Right forelimb (tissue), 1 donor: ENCODE results near the gene MAP7D2.

Experiments
- DNase-seq: peaks from one replicate; pipeline ENCODE4 v3.0.0-alpha.2; 2018

MAP7D2 gene

DNA sequence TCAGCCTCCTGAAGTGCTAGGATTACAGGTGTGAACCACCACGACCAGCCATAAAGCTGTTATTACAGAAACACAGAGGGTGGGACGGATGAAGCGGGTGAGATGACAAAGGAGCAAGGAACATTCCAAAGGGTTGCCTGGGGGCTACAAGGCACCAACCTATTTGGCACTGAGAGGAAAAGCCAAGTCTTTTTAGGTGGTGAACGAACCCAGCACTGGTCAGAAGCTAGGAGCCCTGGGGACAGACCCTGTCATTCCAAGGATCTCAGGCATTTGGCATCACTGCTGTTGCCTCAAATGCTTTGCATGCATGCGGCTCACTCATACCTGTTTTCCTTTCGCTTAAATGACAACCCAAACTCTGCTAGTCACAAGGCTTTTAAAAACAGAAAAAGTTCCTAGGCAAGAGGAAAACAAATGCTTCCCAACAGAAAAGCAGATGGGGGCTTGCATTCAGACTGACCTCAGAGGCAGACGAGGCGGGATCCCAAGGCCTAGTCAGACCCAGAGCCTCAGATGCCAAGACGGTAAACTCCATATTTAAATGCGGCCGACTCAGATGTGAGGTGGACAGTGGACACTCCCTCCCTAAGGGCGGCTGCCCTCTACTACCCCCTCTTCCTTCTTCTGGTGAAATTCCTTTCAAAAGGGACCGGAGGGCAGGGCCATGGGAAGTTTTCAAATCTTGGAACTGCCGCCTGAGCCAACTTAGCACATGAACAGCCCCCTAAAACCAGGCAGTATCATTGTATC is 4.5 kb downstream of the MAP7D2 start:
- no peak for DNase-seq

DNA sequence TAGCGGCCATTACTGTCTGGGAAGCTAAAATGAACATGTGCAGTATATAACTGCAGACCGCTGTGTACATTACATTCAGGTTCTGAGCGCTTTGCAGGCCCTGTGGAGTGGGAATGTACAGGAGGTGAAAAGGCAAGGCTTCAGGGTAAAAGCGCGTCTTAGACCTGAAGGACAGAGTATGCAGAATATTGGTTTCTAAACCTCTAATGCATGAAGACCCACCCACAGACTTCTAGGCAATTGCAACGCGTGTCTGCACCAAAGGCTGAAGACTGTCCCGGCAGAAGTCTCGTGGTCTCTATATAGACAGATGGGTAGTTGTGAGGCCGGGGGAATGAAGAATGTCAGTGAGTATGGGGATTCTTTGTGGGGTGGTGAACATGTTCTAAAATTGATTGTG is 5.4 kb downstream of the MAP7D2 start:
- no peak for DNase-seq

DNA sequence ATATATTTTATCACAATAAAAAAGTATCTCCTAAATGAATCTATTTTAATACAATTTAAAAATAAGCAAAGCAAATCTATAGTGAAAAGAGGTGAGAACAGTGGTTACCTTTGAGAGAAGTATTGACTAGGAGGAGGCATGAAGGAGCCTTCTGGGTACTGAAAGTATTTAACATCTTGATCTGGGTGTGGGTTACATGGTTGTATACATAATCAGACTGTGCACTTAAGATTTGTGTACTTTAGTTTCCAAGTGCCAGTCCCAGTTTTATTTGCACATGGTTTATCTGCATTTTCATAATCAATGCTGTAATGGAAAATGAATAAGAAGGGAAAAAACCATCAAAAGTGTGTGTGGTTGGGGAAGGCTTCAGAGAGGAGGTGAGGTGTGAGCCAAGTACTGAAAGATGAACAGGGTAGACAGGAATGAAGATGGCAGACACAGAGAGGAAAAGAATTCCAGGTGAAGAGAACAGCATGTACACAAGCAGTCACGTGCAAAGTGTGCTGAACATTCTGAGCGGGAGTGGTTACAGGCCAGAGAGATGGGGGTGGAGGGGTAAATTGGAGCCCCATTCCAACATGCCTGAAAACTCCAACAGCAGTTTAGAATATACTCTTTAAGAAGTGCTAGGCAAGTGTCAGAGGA is 14.6 kb downstream of the MAP7D2 start:
- DNase-seq, result no peak

DNA sequence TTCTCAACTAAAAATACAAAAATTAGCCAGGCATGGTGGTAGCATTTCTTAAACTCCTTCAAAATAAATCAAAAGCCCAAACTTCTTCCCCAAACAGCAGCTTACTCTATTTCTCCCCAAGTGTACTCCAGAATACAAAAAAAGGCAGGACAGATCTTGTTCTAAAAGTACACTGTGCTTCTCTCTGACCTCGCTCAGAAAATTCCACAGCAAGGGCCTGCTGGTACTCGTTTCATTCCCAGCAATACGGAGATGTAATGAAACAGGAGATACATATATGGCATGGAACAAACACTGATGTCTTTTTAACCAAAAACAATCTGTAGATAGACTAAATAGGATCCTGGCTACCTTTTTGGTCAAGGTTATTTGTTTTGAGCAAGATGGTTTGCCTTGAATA is 25.2 kb downstream of the MAP7D2 start:
- DNase-seq, result no peak

DNA sequence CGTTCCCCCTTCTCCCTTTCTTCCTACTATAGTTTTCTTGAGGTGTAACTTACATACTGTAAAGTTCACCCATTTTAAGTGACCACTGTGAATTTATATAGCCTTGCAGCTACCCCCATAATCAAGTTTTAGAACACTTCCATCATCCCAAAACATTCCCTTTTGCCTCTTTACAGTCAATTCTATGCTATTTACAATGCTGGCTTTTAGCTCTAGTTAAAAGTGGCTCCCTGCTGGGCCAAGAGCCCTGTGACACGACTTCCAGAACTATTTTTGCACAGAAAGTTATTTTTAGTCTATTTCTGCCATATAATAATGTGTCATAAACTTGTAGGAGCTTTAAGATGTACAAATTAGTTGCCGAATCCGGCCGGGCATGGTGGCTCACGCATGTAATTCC is 26.9 kb downstream of the MAP7D2 start:
- DNase-seq, result no peak

DNA sequence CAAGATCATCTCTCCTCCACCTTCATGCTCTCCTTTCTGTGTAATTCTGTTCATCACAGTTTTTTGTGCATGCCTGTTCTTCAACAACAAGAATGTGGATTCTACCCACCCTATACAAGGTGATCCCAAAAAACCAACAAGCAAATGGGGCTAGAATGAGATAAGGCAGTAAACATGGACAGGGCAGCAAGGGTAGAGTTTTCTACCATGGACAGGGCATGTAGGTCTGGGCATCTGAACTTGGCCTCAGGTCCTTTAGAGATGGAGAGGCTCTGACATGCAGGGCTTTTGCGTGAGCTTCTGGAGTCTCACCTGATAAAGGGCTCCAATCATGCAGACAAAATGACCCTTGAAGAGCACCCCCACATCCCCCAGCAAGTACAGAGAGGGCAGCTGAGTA is 36.4 kb downstream of the MAP7D2 start:
- DNase-seq, result no peak

- DNase-seq, result no peak
These were observed 45.1 kb downstream of the MAP7D2 start for GRCh38 chrX:20071511-20072079.

DNA sequence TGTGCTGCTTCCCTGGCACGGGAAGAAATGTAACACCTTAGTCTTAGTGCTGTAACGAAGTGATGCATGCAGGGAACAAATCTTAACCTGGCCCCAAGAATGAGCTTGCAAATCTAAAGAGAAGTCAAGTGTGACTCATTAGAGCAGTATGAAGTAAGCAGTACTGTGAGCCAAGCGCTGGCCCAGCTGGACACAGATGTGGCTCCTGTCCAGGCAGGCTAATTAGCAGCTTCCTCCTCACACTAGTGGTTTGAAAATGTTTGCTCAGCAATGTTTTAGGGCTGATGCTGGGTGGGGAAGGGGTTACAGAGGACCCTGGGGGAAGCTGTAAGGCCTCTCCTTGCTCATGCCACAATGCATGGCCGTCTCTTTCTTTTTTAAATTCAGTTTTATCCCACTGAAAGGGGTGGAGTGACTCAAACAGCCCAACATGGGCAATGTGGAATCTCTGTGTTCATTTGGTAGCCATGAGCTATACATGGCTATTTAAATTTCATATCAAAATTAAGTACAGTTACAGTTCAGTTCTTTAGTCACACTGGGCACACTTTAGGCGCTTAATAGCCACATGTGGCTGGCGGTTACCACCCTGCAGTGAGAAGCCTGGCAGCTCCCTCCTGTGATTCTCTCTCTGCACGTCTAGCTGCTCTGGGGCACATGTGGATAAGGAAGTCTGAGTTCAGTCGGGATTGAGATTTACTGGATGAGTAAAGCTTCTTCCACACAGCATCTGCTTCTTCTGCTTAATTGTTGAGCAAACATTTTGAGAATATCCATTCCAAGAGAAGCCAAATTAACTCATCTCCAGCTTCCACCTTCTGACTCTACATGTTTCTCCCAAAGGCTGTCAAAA is 48.8 kb downstream of the MAP7D2 start:
- DNase-seq, result peak; percentile 64

GRCh38 chrX:20066968-20067708 is 49.6 kb downstream of the MAP7D2 start:
- DNase-seq, result no peak

- no peak for DNase-seq
These were observed 52.9 kb downstream of the MAP7D2 start for GRCh38 chrX:20063716-20064351.

DNA sequence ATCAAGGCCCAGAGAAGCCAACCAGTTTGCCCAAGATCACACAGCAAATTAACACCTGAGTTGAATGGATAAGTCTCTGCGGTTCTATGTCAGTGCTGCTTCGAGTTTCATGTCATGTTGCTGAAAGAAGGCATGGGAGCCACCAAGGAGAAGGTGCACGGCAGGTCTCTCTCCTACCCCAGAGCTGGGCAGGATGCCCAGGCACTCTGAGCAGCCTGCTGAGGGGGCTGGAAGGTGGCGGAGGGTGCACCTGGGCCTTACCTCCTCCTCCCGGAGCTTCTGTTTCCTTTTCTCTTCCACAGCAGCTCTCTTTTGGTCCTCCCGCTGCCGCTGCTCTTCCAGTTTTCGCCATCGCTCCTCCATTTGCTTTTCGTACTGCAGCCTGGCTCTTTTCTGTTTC is 53.6 kb downstream of the MAP7D2 start:
- DNase-seq, result no peak

GRCh38 chrX:20061855-20062254 is 54.9 kb downstream of the MAP7D2 start:
- no peak for DNase-seq

DNA sequence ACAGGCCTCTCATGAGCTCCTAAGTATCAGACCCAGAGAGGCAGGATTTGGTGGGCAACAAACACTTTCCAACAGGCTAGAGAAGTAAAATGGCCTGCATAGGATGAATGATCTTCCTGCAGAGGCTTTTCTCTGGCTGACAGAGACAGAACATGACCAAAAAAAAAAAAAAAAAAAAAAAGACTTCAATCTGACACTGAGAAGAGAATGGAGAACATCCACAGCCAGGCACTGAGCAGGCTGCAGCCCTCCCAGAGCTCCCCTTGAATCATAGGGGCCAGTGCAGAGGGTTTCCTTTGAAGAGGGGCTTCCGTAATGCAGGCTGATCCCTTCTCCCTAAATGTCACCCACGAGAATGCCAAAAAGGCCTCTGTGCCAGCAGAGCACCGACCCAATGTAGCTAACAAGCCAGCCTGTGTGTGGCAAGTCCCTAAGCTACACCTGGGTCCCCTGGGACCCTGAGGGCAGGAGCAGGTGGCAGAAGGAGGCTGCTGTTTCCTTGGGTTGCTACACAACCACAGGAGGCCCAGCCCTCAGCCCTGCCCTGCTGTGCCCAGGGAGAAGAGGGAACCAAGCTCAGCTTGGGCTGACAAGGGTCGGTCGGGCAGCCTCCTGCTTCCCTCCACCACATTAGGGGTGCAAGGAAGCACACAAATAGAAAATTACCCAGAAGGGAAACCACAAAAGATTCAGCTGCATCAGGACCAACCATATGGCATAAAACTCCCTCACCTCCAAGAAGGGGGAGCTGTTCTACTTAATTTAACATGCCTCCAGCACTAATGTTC is 55.6 kb downstream of the MAP7D2 start:
- DNase-seq, result no peak

DNA sequence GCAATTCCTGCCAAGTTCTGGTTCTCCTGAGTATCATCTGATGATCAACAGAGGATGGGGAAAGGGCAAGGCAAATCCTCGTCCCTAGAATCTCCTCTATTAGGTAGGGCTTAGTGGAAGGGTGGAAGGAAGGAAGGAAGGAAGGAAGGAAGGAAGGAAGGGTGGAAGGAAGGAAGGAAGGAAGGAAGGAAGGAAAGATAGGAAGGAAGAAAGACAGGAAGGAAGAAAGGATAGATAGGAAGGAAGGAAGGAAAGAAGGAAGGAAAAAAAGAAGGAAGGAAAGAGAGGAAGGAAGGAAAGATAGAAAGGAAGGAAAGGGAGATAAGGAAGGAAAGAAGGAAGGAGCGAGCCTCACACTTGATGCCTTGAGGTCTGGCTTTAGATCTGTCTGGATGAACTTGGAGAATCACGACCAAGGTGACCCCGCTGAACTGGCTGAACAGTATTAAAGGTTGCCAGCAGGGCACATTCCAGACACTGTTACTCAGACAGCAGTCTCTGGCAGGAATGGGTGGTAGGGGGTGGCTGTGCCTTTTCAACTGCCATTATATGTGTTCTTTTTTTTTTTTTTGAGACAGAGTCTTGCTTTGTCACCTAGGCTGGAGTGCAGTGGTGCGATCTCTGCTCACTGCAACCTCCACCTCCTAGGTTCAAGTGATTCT is 57.1 kb downstream of the MAP7D2 start:
- no peak for DNase-seq

DNA sequence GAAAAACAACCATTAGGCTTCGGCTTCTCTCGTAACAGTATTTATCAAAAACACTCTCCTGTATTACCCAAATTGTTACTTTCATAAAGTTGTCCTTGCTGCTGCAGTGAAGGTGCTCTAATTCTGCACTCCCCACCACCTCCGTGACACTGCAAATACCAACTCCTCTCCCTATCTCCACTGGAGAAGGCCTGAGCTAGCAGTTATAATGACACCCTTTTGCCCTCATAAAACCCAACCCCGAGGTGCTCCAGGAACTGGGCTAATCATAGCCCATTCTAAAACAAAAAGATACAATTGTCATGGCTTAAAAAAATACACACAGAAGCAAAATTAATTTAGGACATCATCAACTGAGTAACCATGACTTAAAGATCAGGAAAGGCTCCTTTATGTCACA is 59.2 kb downstream of the MAP7D2 start:
- no peak for DNase-seq

- DNase-seq, result no peak
These were observed 60.0 kb downstream of the MAP7D2 start for GRCh38 chrX:20056704-20057103.

DNA sequence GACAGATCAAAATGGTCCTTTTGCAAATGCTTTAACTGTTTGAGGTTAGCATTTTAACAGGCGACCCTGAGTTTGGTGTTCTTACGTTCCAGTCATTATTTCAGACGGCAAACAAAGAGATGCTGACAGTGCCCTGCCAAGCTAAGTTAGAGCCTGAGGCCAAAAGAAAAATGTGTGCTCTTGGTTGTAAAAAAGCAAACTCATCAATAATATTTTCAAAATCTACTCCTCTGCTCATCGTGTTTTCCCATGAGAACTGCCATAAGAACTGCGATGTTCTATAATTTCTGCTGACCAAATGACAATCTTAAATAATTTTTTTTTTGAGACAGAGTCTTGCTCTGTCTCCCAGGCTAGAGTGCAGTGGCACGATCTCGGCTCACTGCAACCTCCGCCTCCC is 63.2 kb downstream of the MAP7D2 start:
- no peak for DNase-seq

GRCh38 chrX:20046864-20047263 is 69.8 kb downstream of the MAP7D2 start:
- no peak for DNase-seq

GRCh38 chrX:20046223-20046622 is 70.5 kb downstream of the MAP7D2 start:
- no peak for DNase-seq

- DNase-seq, result no peak
These were observed 74.5 kb downstream of the MAP7D2 start for GRCh38 chrX:20042221-20042620.

DNA sequence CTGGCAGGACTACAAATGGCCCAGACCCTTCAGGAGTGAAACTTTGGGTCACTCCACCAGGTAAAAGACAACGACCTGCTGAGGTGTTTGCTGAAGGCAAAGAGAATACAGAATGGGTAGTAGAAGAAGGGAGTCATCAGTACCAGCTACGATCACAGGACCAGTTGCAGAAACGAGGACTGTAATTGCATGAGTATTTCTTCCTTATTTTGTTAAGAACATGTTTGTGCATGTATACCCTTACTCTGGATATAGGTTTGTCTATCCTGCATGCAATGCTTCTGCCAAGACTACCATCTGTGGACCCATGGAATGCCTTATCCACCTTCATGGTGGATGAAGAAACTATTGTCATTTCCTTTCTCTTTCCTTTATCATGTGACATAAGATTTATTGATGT is 77.7 kb downstream of the MAP7D2 start:
- no peak for DNase-seq
